Activated CD4-positive, alpha-beta T cell treated with anti-CD3 and anti-CD28 coated beads, Interleukin-2, Interleukin-6, amounts not matched to agents 100 ng/mL and 50 ng/mL, durations not matched to agents 16 hours and 8 hours (primary cell): ENCODE data around the gene EVL.

ENCODE experiments used
- DNase-seq: peaks from one replicate; pipeline ENCODE4 v3.0.0-alpha.2; 2020

Gene EVL

GRCh38 chr14:100088226-100088625 is 23.0 kb downstream of the EVL start:
- no peak for DNase-seq

DNA sequence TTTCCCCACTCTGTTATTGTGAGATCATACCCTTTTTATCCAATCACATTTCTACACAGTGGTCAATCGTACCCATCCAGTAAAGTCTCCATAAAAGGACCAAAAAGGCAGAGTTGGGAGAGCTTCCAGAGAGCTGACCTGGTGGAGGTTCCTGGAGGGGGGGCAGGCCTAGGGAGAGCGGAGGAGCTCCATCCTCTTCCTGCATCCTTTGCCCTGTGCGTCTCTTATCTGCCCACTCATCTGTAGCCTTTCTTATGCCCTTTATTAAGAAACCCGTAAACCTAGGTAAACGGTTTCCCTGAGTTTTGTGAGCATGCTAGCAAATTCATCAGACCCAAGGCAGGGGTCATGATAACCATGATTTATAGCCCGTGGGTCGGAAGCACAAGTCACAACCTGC is 26.2 kb downstream of the EVL start:
- DNase-seq = no peak

- no peak for DNase-seq
Observed at GRCh38 chr14:100092832-100093231, 27.6 kb downstream of the EVL start.

DNA sequence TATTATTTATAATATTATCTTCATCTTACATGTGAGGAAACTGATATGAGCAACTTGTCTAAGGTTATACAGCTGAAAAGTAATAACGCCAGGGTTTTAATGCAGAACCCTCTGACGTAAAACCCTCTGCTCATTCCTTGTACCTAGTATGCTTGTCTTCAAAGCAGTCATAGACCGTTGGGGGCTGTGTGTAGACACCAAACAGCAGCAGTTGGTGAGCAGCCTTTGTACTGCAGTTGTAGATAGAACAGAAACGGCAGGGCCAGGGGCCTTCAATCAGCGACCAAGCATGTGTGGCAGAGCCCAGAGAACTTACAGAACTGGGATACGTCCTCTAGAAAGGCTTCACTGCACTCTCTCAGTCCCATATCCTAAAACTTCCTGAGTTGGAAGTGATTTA is 28.1 kb downstream of the EVL start:
- no peak for DNase-seq

GRCh38 chr14:100096656-100097055 is 31.4 kb downstream of the EVL start:
- DNase-seq = no peak

DNA sequence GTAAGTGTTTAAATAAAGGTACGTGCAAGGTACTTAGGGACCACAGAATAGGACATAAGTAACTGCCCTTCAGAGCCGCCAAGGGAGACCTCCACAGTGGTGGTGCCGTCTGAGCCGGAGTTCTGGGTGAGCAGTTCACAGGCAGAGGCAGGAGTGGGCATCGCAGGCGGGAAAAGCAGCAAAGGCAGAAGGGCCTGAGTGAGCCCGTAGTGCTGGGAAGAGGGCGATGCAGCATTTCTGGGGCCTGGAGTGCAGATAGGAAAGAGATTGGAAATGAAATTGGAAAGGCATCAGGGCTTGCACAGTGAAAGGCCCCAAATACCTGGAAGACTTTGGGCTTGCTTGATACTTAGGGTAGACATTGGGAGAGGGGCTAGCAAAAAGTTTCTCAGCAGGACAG is 32.9 kb downstream of the EVL start:
- DNase-seq = no peak

- no peak for DNase-seq
Observed at GRCh38 chr14:100100032-100100703, 34.9 kb downstream of the EVL start.

DNA sequence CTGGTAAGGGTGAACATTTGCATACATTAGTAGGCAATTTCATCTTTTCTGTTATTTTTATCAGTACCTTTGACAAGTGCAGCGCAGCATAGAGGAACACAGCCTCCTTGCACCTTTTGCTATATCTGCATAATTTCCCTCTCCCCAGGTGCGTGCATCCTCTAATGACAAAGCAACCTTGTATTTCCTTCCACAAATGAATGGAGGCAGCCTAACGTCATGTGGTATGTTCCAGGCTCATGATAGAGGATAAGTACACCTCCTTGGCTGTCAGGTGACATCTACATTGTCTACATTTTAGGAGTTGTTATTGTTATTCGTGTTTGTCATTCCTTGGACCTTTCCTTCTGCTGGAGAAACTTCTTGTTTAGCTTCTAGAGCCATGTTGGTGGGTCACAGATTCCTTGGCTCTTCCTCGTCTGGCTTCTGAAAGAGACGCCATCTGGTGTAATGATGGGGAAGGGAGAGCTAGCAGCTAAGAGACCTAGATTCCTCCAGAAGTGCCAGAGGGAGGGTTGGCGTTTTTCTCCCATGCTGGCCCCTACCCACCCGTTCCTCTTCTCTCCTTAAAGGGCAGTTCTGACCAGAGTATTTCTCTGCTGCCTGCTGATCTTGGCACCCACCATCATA is 37.0 kb downstream of the EVL start:
- DNase-seq = no peak

GRCh38 chr14:100103250-100104005 is 38.2 kb downstream of the EVL start:
- DNase-seq = peak; percentile 46

- no peak for DNase-seq
Observed at GRCh38 chr14:100104006-100104352, 38.8 kb downstream of the EVL start.

DNA sequence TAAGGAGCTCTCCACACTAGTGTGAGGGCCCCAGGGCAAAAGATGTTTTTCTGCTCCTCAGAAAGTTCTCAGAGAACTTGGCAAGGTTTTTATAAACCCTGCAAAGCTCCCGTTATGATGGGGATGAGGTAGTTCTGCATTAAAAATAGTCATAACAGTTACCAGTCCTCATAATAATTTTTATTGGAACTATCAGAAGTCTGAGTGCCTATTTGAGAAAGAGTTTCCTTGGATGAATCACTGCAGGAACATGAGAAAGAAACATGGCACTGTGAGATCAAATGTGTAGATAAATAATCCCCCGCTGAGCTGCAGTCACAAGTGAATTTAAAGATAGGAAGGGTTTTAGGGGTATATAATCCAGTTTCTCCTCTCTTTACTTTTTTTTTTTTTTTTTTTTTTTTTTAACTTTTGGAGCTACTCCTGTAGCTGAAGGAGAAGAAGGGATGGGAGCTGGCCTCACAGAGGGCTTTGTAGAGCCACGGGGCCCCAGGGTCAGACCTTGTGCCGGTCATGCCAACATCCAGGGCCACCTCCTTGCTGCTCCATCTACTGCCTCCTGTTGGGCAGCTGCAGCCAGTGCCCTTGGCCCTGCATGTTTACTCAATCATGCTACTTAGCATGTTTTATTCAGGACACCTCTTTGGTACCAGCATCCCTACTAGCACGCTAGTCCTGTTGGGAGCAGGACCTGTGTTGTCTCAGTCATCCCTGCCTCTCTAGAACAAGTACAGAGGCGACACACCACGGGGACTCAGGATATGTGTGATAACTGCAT is 39.5 kb downstream of the EVL start:
- peak; percentile 46 for DNase-seq

DNA sequence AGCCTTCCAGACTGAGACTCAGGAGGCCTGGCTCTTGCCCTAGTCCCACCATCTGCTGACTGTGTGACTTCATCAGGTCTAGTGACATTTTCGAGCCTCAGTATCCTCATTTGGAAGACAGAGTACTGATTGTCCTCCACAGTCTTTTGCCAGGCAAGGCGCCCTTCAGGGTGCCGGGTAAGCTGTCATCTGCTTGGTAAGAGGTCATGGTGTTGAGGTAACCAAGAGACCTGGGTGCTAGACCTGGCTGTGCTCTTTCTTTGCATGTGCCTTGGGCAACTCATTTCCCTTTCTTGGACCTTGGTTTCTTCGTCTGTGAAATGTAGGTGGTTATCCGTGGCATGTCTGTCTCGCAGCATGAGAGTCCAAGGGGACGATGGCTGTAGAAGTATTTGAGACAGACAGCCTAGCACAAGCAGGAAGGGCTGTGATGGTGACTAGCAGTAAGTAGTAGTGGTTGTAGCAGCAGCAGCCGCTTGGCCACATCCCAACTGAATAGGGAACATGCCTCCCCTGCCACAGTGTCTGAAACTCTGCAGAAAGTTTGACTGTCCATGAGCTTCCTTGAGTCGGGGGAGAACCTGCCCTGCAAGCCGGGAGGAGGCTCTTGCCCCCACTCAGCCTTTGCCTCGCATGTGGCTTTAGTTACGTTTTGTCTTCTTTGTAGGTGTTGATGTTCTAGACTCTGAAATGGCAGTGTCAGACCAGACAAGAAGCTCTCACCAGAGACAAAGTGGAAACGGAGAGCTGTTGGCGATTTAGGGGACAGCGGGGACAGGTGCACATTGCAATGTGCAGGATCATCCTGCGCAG is 40.3 kb downstream of the EVL start:
- DNase-seq = peak; percentile 18

- peak; percentile 61 for DNase-seq
Observed at GRCh38 chr14:100106250-100107112, 41.3 kb downstream of the EVL start.

GRCh38 chr14:100107236-100107635 is 42.0 kb downstream of the EVL start:
- DNase-seq = no peak

- peak; percentile 89 for DNase-seq
Observed at GRCh38 chr14:100108042-100108825, 43.0 kb downstream of the EVL start.

GRCh38 chr14:100108840-100109593 is 43.8 kb downstream of the EVL start:
- DNase-seq = no peak

DNA sequence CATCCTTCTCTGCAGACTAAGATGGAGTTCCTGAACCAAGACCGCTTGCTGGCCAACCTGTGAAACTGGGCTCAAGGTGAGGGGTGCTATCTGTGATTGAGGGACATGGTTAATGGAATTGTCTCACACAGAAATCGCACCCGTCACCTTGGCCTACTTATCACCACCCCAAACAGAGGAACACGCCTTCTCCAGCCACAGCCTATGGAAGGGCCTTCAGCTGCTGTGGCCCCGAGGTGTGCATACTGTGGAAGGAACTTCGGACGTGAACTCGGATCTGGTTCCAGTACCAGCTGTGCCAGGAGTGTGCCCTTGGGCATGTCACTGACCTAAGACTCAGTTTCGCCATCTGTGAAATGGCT is 44.4 kb downstream of the EVL start:
- no peak for DNase-seq

DNA sequence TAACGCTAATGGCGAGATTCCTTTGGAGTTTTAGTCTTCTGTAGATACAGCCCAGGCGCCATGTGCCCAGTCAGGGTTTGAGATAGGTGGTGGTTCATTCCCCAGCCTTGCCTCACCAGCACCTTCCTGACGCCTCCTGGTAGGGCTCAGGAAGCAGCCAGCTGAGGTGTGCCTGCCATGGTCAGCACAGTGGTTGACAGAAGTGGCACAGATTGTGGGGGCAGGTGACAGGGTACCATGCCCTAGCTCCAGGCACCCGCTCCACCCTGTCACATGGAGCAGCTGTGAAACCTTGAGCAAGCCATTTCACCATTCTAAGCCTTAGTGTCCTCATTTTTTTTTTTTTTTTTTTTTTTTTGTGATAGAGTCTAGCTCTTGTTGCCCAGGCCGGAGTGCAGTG is 45.6 kb downstream of the EVL start:
- no peak for DNase-seq

GRCh38 chr14:100111931-100112704 is 46.9 kb downstream of the EVL start:
- no peak for DNase-seq
